Right hindlimb (tissue), 1 donor: ENCODE measurements around the gene SMNDC1.

Experiments used
- DNase-seq: peaks from one replicate; pipeline ENCODE4 v3.0.0-alpha.2; 2018

SMNDC1 gene

GRCh38 chr10:110326351-110327032 is 21.8 kb upstream of the SMNDC1 start:
- DNase-seq, result no peak

- no peak for DNase-seq
Observed at GRCh38 chr10:110324805-110325280, 20.1 kb upstream of the SMNDC1 start.

DNA sequence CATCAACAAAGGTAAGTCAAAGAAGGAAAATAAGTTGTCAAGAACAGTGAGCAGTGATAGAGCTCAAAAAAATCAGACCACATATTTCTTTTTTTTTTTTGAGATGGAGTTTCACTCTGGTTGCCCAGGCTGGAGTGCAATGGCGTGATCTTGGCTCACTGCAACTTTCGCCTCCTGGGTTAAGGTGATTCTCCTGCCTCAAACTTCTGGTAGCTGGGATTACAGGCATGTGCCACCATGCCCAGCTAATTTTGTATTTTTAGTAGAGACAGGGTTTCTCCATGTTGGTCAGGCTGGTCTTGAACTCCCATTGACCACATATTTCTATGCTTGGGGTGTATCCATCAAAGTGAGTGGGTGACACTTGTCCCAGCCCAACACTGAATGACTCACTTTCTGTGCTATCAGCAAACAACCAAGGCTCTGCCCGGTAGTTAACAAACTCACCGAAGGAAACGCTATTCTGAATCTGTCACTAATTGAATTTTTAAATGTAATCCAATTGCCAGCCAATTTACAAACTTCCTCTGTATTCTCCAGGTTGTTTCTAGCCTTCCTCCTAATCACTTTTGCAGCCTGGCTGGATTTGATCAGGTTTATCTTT is 19.6 kb upstream of the SMNDC1 start:
- no peak for DNase-seq

GRCh38 chr10:110323503-110323902 is 18.8 kb upstream of the SMNDC1 start:
- no peak for DNase-seq

DNA sequence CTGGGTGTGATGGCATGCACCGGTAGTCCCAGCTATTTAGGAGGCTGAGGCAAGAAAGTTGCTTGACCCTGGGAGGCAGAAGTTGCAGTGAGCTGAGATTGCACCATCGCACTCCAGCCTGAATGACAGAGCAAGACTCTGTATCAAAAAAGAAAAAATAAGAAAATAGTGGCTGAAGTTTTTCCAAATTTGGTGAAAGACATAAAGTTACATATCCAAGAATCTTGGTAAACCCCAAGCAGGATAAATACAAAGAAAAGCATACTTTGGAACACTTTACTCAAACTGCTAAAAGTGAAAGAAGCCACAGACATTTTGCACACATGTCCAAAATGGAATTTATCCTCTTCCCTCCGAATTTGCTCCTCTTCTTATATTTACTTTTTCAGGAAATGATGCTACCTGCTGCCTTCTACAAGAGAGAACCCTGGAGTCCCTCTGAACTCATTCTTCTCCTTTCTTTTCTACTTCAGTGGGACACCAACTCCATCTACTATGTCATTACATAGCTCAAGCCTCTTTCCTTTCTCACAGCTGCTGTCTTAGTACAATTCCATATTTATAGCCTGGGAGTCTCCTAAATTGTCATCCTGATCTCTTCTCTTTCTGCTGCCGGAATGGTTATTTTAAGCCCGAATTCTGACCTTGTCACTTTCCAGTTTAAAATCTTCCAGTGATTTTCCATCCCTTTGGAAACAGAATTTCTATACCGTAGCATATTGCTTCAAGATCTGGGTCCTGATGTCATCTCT is 17.3 kb upstream of the SMNDC1 start:
- DNase-seq, result no peak

DNA sequence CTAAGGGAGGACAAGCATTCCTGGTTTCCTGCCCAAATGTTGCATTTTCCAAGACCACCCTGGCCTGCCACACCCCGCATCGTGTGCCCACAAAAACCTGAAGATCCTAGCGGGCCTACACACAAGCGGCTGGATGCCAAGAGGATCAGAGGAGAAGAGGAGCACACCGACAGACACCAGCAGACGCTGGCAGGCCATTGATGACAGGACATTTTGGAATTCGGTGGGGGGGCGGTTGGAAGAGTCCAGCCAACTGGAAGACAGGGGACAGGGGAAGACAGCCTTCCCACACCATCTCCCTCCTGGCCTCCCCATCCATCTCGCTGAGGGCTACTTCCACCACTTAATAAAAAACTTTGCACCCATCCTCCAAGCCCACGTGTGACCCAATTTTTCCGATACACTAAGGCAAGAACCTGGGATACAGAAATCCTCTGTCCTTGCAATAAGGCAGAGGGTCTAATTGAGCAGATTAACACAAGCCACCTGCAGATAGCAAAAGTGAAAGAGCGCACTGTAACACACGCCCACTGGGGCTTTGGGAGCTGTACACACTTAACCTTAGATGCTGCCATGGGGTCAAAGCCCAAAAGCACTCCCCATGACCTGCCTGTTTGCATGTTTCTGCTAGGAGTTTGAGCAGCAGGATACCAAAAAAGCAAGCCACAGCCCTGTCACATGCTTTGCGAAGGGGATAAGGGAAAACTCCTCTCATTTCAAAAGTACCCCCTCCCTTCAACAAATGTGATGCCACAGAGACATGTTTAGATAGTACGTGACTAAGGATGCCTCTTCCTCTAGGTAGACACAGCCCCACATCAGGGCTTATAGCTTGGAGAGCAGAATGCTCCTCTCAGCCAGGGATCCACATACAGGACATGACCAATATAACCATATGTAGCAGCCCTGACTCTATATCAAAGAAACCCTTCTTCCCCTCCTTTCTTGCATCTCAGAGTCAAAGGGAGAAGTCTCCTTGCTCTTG is 13.4 kb upstream of the SMNDC1 start:
- no peak for DNase-seq

- no peak for DNase-seq
Observed at GRCh38 chr10:110313674-110314073, 9.0 kb upstream of the SMNDC1 start.

DNA sequence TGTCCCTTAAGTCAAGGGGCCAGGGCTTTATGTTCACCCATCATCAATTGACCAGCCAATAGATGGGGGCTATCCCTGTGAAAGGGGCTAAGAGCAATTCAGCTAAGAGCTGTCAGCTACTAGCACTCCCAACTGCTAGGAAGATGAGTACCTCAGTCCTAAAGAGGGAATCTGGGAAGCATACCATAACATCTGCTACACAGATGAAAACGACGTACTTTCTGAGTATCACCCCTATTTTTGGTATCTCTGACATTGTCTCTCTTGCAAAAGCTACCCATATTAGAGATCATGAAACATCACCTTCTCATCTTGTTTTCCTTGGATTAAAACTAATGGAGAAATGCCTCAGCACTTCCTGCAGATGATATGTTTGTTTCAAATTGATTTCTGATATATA is 7.5 kb upstream of the SMNDC1 start:
- DNase-seq, result no peak

GRCh38 chr10:110311357-110311949 is 6.7 kb upstream of the SMNDC1 start:
- peak; percentile 44 for DNase-seq

- DNase-seq, result no peak
Observed at GRCh38 chr10:110310741-110311140, 6.0 kb upstream of the SMNDC1 start.

DNA sequence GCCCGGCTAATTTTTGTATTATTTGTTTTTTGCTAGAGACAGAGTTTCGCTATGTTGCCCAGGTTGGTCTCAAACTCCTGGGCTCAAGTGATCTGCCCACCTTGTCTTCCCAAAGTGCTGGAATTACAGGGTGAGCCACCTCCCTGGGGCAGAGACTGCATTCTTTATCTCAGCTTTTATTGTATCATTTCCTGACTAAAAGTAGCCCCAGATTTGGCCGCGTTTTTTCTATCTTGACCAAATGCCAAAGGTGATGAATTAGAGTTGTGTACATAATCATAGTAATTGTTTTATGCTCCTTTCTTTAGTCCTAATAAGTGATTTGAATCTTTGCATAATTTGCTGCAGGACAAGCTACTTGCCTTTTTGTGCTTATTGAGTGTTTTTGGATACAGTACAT is 3.1 kb upstream of the SMNDC1 start:
- no peak for DNase-seq

DNA sequence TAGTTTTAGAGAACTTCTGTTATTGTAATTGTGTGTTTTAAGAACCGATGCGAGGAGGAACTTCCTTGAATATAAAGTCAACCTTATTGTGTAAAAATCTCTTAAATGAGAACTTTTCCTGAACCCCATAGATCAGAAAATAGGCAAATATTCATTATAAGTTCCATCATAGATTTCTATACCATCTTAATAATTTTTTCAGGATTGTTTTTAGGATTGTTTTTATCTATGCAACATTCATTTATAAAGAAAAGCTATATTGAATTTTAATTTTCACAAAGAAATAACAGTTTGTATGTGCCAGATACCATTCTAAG is 1.7 kb upstream of the SMNDC1 start:
- no peak for DNase-seq

DNA sequence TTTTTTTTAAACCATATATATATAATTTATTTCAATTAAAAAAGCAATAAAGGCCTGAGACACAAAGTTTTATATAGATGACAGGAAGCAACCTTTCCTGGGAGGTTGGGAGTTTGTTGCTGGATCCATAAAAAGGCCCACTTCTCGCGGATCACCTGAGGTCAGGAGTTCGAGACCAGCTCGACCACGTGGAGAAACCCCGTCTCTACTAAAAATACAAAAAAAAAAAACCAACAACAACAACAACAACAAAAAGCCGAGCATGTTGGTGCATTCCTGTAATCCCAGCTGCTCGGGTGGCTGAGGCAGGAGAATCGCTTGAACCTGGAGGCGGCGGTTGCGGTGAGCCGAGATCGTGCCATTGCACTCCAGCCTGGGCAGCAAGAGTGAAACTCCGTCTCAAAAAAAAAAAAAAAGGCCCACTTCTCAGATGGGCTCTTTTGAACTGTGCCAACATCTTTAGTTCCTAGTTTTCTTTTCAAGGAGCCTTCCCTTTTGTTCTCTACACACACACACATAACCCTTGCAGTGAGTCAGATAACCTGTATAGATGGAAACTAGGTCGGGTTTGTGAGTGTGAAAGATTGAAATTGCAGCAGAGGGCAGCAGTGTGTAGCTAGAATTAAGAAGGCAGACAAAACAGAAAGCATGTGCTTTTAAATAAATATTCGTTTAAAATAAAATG is 1.2 kb upstream of the SMNDC1 start:
- peak; percentile 50 for DNase-seq

DNA sequence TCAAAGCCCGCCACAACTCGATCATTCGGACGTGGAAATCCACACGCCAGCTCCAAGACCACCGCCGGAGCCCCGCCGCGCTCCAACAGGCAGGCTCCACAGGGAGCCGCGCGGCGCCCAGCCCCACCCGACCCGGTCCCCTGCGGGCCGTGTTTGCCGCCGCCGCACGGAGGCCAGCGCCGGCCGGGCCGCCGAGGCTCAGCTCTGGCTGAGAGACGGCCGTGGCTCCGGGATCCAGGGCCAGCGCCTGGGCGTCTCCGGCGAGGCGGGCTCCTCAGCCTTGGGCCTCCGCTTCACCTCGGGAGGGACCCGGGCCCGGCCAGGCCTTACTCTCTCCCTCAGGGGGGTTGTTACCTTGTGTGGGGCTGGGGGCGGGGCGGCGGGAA is 333 bp downstream of the SMNDC1 start:
- DNase-seq, result no peak

GRCh38 chr10:110303681-110304080 is 1.0 kb downstream of the SMNDC1 start:
- DNase-seq, result no peak

DNA sequence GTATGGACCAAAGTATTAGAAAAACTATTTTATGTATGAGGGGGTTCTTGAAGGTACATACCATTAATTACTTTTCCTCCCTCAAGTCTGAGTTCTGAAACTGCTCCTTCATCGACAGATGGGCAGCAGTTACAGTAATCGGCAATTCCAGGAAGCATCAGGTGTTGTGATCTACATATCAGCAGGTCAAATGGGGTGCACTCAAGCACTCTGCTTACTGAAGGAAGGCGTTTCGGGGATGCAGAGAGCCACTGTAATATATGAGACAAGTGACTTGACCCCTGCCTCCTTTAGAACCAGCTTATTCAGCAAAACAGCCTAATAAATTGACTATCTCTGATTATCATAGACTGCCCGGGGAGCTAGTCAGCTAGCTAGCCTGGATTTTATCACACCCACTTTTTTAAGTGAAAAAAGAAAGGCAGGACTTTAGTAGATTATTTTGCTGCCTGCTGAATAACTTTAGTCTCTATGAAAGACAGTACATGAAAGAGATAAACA is 4.2 kb downstream of the SMNDC1 start:
- no peak for DNase-seq

DNA sequence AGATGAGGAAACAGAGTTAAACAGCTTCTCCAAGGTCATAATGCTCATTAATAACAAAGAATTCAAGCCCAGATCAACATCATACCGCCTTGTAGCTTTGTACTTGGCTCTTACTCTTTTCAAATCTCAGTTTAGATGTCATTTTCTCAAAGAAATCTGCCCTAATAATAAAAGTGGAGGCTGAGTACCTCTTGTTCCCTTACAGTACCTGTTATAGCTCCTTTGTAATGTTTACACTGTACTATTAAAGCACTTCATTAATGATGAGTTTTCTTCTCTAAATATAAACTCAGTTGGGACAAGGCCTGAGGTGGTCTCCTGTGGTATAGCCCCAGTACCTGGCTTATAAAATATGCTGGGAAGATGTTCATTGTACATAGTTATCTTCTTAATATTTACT is 7.8 kb downstream of the SMNDC1 start:
- DNase-seq, result no peak

DNA sequence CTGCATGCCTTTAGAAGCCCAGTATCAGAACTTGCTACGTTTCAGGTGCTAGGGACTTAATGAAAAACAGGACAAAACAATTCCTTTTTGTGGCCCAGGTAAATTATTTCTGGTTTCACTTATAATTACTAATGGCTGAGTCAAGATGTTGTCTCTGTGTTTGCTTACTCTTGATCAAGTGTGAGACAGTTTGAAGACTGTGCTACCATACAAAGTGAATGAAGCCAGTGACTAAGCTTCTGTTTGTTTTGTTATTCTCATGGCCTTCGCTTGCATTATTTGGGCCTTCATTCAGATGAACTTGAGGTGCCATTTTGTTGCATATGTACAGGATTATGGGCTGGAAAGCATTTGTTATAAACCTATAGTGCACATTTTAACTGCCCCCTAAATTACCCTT is 17.9 kb downstream of the SMNDC1 start:
- no peak for DNase-seq

- no peak for DNase-seq
Observed at GRCh38 chr10:110285501-110285900, 19.2 kb downstream of the SMNDC1 start.

GRCh38 chr10:110284262-110284661 is 20.5 kb downstream of the SMNDC1 start:
- DNase-seq, result no peak

GRCh38 chr10:110279407-110279986 is 25.2 kb downstream of the SMNDC1 start:
- peak; percentile 57 for DNase-seq
